MG63 (cell line): Measurements from ENCODE around the gene ELL2. TPM values are rescaled to one million over a fixed set of nuclear protein-coding genes. Genes with fewer than 3 reads are reported as not detected.
A peak's percentile ranks its signal among the peaks of the same experiment; 100 is the strongest.
"Not testable (repeated sequence)": the region's sequence is repeated elsewhere in the genome, so short reads cannot be mapped to it uniquely, and the experiment has no call there.

ENCODE experiments used
- DNase-seq: peaks from one replicate; pipeline ENCODE4 v3.0.0-alpha.2; 2020
- H3K27me3 ChIP-seq: fragments of 250-450 bp; sonication (Bioruptor Pico); 2 replicates; pipeline ENCODE4 v1.5.1; 2020; ENCODE audit warnings: mild to moderate bottlenecking, moderate library complexity
- H3K36me3 ChIP-seq: fragments of 250-450 bp; sonication (Bioruptor Pico); 2 replicates; pipeline ENCODE4 v1.5.1; 2020; ENCODE audit warnings: mild to moderate bottlenecking, moderate library complexity
- H3K4me3 ChIP-seq: fragments of 250-450 bp; sonication (Bioruptor Pico); 2 replicates; pipeline ENCODE4 v1.5.1; 2020; ENCODE audit warnings: mild to moderate bottlenecking, moderate library complexity
- H3K9me3 ChIP-seq: fragments of 250-450 bp; sonication (Bioruptor Pico); 2 replicates; pipeline ENCODE4 v1.5.1; 2020; ENCODE audit warnings: mild to moderate bottlenecking, moderate library complexity
- total RNA-seq: library from RNA; depleted of rRNA; stranded (reverse); fragments of >200 nt; shearing (Covaris generic); gene quantifications from 2 replicates; pipeline ENCODE4 v1.2.3, GENCODE V29; 2014; ENCODE audit warnings: low replicate concordance

ELL2 gene
- total RNA-seq, 1 experiment from 2014 or later: 126 TPM

GRCh38 chr5:95869173-95869855, 92.3 kb downstream of the ELL2 start:
- H3K4me3 ChIP-seq, H3K27me3 ChIP-seq, H3K9me3 ChIP-seq, H3K36me3 ChIP-seq, DNase-seq: not testable (repeated sequence)

- H3K36me3 ChIP-seq: no peaks in the 10 kb centered on the region
- no peaks in the 10 kb centered on the region for H3K27me3 ChIP-seq
- DNase-seq: no peak
- no peak overlapping the region for H3K4me3 ChIP-seq
- no peaks in the 10 kb centered on the region for H3K9me3 ChIP-seq
These were observed 93.5 kb downstream of the ELL2 start for GRCh38 chr5:95868136-95868535.

- no peaks in the 10 kb centered on the region for H3K27me3 ChIP-seq
- H3K4me3 ChIP-seq: no peak overlapping the region
- H3K9me3 ChIP-seq: no peaks in the 10 kb centered on the region
- H3K36me3 ChIP-seq: no peaks in the 10 kb centered on the region
- no peak for DNase-seq
These were observed 95.1 kb downstream of the ELL2 start for GRCh38 chr5:95866435-95867040.

- no peaks in the 10 kb centered on the region for H3K9me3 ChIP-seq
- H3K36me3 ChIP-seq: no peaks in the 10 kb centered on the region
- no peak for DNase-seq
- no peaks in the 10 kb centered on the region for H3K27me3 ChIP-seq
- no peak overlapping the region for H3K4me3 ChIP-seq
These were observed 96.6 kb downstream of the ELL2 start for GRCh38 chr5:95864944-95865504.

- no peaks in the 10 kb centered on the region for H3K36me3 ChIP-seq
- H3K4me3 ChIP-seq: no peak overlapping the region
- DNase-seq: no peak
- no peaks in the 10 kb centered on the region for H3K27me3 ChIP-seq
- H3K9me3 ChIP-seq: no peaks in the 10 kb centered on the region
These were observed 97.2 kb downstream of the ELL2 start for GRCh38 chr5:95864456-95864855.

GRCh38 chr5:95863383-95863757, 98.3 kb downstream of the ELL2 start:
- DNase-seq: no peak
- no peak overlapping the region for H3K4me3 ChIP-seq
- H3K27me3 ChIP-seq: no peaks in the 10 kb centered on the region
- no peaks in the 10 kb centered on the region for H3K36me3 ChIP-seq
- H3K9me3 ChIP-seq: no peaks in the 10 kb centered on the region

- H3K36me3 ChIP-seq: no peaks in the 10 kb centered on the region
- DNase-seq: no peak
- no peaks in the 10 kb centered on the region for H3K27me3 ChIP-seq
- H3K4me3 ChIP-seq: no peak overlapping the region
- no peaks in the 10 kb centered on the region for H3K9me3 ChIP-seq
These were observed 98.8 kb downstream of the ELL2 start for GRCh38 chr5:95862671-95863382.

- Histone ChIP-seq H3K4me3 (no peak overlapping the region), H3K36me3 (no peaks in the 10 kb centered on the region), H3K9me3 (no peaks in the 10 kb centered on the region), H3K27me3 (no peaks in the 10 kb centered on the region)
- DNase-seq: no peak
These were observed 99.6 kb downstream of the ELL2 start for GRCh38 chr5:95861864-95862561.

- no peaks in the 10 kb centered on the region for H3K27me3 ChIP-seq
- DNase-seq: peak; percentile 90
- H3K9me3 ChIP-seq: no peaks in the 10 kb centered on the region
- H3K4me3 ChIP-seq: no peak overlapping the region
- H3K36me3 ChIP-seq: no peaks in the 10 kb centered on the region
These were observed 100.3 kb downstream of the ELL2 start for GRCh38 chr5:95861221-95861863.

- DNase-seq: no peak
- no peaks in the 10 kb centered on the region for H3K27me3 ChIP-seq
- no peaks in the 10 kb centered on the region for H3K36me3 ChIP-seq
- H3K4me3 ChIP-seq: no peak overlapping the region
- H3K9me3 ChIP-seq: no peaks in the 10 kb centered on the region
These were observed 102.0 kb downstream of the ELL2 start for GRCh38 chr5:95859661-95860060.

- H3K27me3 ChIP-seq: no peaks in the 10 kb centered on the region
- peak; percentile 100 for DNase-seq
- H3K9me3 ChIP-seq: no peaks in the 10 kb centered on the region
- peak overlapping the region; percentile 2 for H3K4me3 ChIP-seq
- no peaks in the 10 kb centered on the region for H3K36me3 ChIP-seq
These were observed 102.7 kb downstream of the ELL2 start for GRCh38 chr5:95858661-95859595.

- no peak for DNase-seq
- H3K4me3 ChIP-seq: no peak overlapping the region
- no peaks in the 10 kb centered on the region for H3K9me3 ChIP-seq
- no peaks in the 10 kb centered on the region for H3K36me3 ChIP-seq
- H3K27me3 ChIP-seq: no peaks in the 10 kb centered on the region
These were observed 103.6 kb downstream of the ELL2 start for GRCh38 chr5:95858023-95858461.

GRCh38 chr5:95857185-95857945, 104.3 kb downstream of the ELL2 start:
- no peak for DNase-seq

GRCh38 chr5:95856501-95856981, 105.1 kb downstream of the ELL2 start:
- Histone ChIP-seq H3K36me3 (no peaks in the 10 kb centered on the region), H3K4me3 (no peak overlapping the region), H3K27me3 (no peaks in the 10 kb centered on the region), H3K9me3 (no peaks in the 10 kb centered on the region)
- no peak for DNase-seq

More at GRCh38 chr5:95857185-95857945, 104.3 kb downstream of the ELL2 start:
- no peaks in the 10 kb centered on the region for H3K27me3 ChIP-seq
- no peaks in the 10 kb centered on the region for H3K36me3 ChIP-seq
- no peak overlapping the region for H3K4me3 ChIP-seq
- H3K9me3 ChIP-seq: no peaks in the 10 kb centered on the region

- H3K27me3 ChIP-seq: no peaks in the 10 kb centered on the region
- H3K4me3 ChIP-seq: no peak overlapping the region
- DNase-seq: no peak
- no peaks in the 10 kb centered on the region for H3K9me3 ChIP-seq
- H3K36me3 ChIP-seq: no peaks in the 10 kb centered on the region
These were observed 108.2 kb downstream of the ELL2 start for GRCh38 chr5:95853490-95853889.
